Liver (tissue), 9 donors: ENCODE measurements around the gene MBLAC1. TPM values are rescaled to one million over a fixed set of nuclear protein-coding genes. Genes with fewer than 3 reads are reported as not detected.

Source experiments
- DNase-seq: peaks from one replicate; pipeline ENCODE4 v3.0.0-alpha.2; 2017; ENCODE audit warnings: low spot score
- H3K27ac ChIP-seq, 2 donors: one replicate each; pipeline ENCODE4 v1.7.0; 2013; ENCODE audit warnings: inconsistent platforms in 2 of 2, low read length in 2 of 2, control low read depth in 1 of 2, low read depth in 1 of 2, mild to moderate bottlenecking in 1 of 2
- H3K27me3 ChIP-seq, 4 donors: one replicate each; pipeline versions ENCODE4 v1.6.1 to v1.7.0; 2013; ENCODE audit warnings: low read length in 3 of 4, inconsistent platforms in 1 of 4, mild to moderate bottlenecking in 1 of 4, moderate library complexity in 1 of 4; ENCODE audit not compliant: control insufficient read depth in 4 of 4, insufficient read depth in 4 of 4
- H3K36me3 ChIP-seq, 4 donors: one replicate each; pipeline versions ENCODE4 v1.6.1 to v1.7.0; 2013; ENCODE audit warnings: low read length in 3 of 4, mild to moderate bottlenecking in 3 of 4, low read depth in 1 of 4, moderate library complexity in 1 of 4; ENCODE audit not compliant: control insufficient read depth in 4 of 4, insufficient read depth in 3 of 4
- H3K4me1 ChIP-seq, 4 donors: one replicate each; pipeline versions ENCODE4 v1.6.1 to v1.7.0; 2013; ENCODE audit warnings: low read length in 3 of 4, mild to moderate bottlenecking in 3 of 4, moderate library complexity in 1 of 4; ENCODE audit not compliant: control insufficient read depth in 4 of 4, insufficient read depth in 4 of 4
- H3K4me3 ChIP-seq, 3 donors: one replicate each; pipeline versions ENCODE4 v1.6.1 to v1.7.0; 2013; ENCODE audit warnings: low read length in 3 of 3, control low read depth in 1 of 3, low read depth in 1 of 3, mild to moderate bottlenecking in 1 of 3
- H3K9ac ChIP-seq, 2 donors: one replicate each; pipeline ENCODE4 v1.7.0; 2013; ENCODE audit warnings: low read length in 2 of 2, mild to moderate bottlenecking in 2 of 2, moderate library complexity in 2 of 2, control low read depth in 1 of 2, low read depth in 1 of 2
- H3K9me3 ChIP-seq, 4 donors: one replicate each; pipeline versions ENCODE4 v1.6.1 to v1.7.0; 2013; ENCODE audit warnings: low read length in 3 of 4; ENCODE audit not compliant: control insufficient read depth in 4 of 4
- EGR1 ChIP-seq, 2 donors: IDR thresholded peaks; 2 replicates each; pipeline ENCODE4 v1.6.1; 2016 to 2018; ENCODE audit warnings: antibody characterized with exemption in 2 of 2, low read depth in 2 of 2
- FOXA1 ChIP-seq: IDR thresholded peaks from 2 replicates; pipeline ENCODE4 v1.6.1; 2016; ENCODE audit warnings: antibody characterized with exemption
- FOXA2 ChIP-seq: IDR thresholded peaks from 2 replicates; pipeline ENCODE4 v1.6.1; 2016; ENCODE audit warnings: antibody characterized with exemption
- GABPA ChIP-seq, 2 donors: IDR thresholded peaks in 1 of 2; conservative IDR thresholded peaks in 1 of 2; 2 replicates each; pipeline ENCODE4 v1.6.1; 2016; ENCODE audit warnings: antibody characterized with exemption in 2 of 2, mild to moderate bottlenecking in 1 of 2, moderate library complexity in 1 of 2
- HNF4A ChIP-seq, 2 donors: conservative IDR thresholded peaks; 2 replicates each; pipeline ENCODE4 v1.6.1; 2016; ENCODE audit warnings: antibody characterized with exemption in 2 of 2, mild to moderate bottlenecking in 2 of 2
- HNF4G ChIP-seq: IDR thresholded peaks from 2 replicates; pipeline ENCODE4 v1.6.1; 2016; ENCODE audit warnings: antibody characterized with exemption
- JUND ChIP-seq, 2 donors: IDR thresholded peaks; 2 replicates each; pipeline ENCODE4 v1.6.1; 2016; ENCODE audit warnings: antibody characterized with exemption in 2 of 2
- NR2F2 ChIP-seq: IDR thresholded peaks from 2 replicates; pipeline ENCODE4 v1.6.1; 2016; ENCODE audit warnings: antibody characterized with exemption
- RAD21 ChIP-seq, 2 donors: IDR thresholded peaks; 2 replicates each; pipeline ENCODE4 v1.6.1; 2016; ENCODE audit warnings: antibody characterized with exemption in 2 of 2, mild to moderate bottlenecking in 2 of 2
- RXRA ChIP-seq, 2 donors: IDR thresholded peaks; 2 replicates each; pipeline ENCODE4 v1.6.1; 2017 to 2018; ENCODE audit warnings: antibody characterized with exemption in 2 of 2, mild to moderate bottlenecking in 1 of 2
- SP1 ChIP-seq: IDR thresholded peaks from 2 replicates; pipeline ENCODE4 v1.6.1; 2018; ENCODE audit warnings: antibody characterized with exemption, mild to moderate bottlenecking
- WGBS: extraction: QIAGEN DNeasy Blood & Tissue Kit; methylation state at CpG from one replicate; pipeline ENCODE4 v1.1.7; 2013; 5-methylcytosine and 5-hydroxymethylcytosine counted together
- polyA plus RNA-seq, 2 donors: library from polyadenylated mRNA; stranded (reverse) in 1 of 2; unstranded in 1 of 2; fragments of 200-250 nt in 1 of 2; fragments of >200 nt in 1 of 2; fragmentation: Nextera tagmentation in 1 of 2; extraction: Ambion mirVana in 1 of 2; gene quantifications; one replicate each; pipeline versions ENCODE4 v1.2.1 to v1.2.3, GENCODE V29; 2013 to 2015
- total RNA-seq, 2 donors: library from RNA; depleted of rRNA; stranded (reverse); fragments of >200 nt; gene quantifications; one replicate each; pipeline ENCODE4 v1.2.3, GENCODE V29; 2014
- TF ChIP-seq, protein P1 (sequence below): IDR thresholded peaks from 2 replicates; pipeline ENCODE4 v1.6.1; 2016; ENCODE audit warnings: antibody characterized with exemption
- TF ChIP-seq, protein P2 (sequence below): IDR thresholded peaks from 2 replicates; pipeline ENCODE4 v1.6.1; 2016; ENCODE audit warnings: antibody characterized with exemption
- TF ChIP-seq, protein P3 (sequence below): IDR thresholded peaks from 2 replicates; pipeline ENCODE4 v1.6.1; 2016; ENCODE audit warnings: antibody characterized with exemption, mild to moderate bottlenecking
- TF ChIP-seq, protein P4 (sequence below): fragments of 150-350 bp; IDR thresholded peaks from 2 replicates; pipeline ENCODE4 v1.5.1; 2017; ENCODE audit warnings: improper control_type of control experiment, low read depth, low read length; ENCODE audit not compliant: missing input control
- donor health status: healthy.
- donor health status: healthy.
- donor health status: healthy.
- donor health status: healthy.
- donor health status: healthy.

Gene MBLAC1
- total and polyA plus RNA-seq, 4 donors: 1.0 to 1.4 (median 1.3) TPM

DNA sequence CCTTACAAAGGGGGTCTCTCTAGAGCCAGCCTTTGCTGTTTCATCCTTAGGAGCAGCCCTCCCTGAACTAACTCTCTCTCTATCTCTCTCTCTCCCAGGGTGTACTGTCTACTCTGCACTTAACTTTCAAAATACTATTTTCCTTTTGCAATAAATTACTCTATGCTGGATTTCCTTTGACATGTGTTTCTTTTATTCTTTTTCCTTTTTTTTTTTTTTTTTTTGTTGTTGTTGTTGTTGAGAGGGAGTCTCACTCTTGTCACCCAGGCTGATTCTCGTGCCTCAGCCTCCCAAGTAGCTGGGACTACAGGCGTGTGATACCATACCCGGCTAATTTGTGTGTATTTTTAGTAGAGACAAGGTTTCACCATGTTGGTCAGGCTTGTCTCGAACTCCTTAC is 43.8 kb upstream of the MBLAC1 start:
- H3K36me3 ChIP-seq: peaks cover 0 to 4% (median 0%) of the 10 kb centered on the region in 4 donors
- peaks cover 13 to 36% (median 29%) of the 10 kb centered on the region in 4 donors for H3K4me1 ChIP-seq
- TF ChIP-seq FOXA2 (no peak), RXRA (IDR thresholded peaks at IDR 0.05) (peak in 1 of 2 donors; percentile 1)
- no peaks in the 10 kb centered on the region for H3K27me3 ChIP-seq
- DNase-seq: no peak
- H3K27ac ChIP-seq: peak overlapping the region; percentile 89 to 90
- 69% methylated on average over 4 of the region's 4 CpGs for WGBS
- no peak overlapping the region for H3K4me3 ChIP-seq
- no peak overlapping the region for H3K9ac ChIP-seq
- no peaks in the 10 kb centered on the region for H3K9me3 ChIP-seq

DNA sequence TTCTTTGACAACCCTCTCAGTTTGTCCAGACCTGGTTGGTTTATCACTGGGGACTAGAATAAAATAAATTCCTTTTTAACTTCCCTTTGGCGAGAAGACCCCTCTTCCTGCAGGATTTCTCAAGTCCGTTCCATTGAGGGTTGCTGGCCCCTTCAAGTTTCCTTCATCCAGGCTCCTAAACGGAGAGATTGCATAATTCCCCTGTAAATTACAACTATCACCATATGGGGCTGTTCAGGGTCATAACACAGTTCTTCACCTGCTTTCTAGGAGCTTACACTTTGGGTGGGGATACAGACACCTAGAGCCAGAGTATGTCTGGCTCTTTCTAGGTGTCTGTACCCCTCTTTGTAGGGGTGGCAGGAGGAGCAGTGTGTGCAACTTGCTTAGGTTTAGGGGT is 41.3 kb upstream of the MBLAC1 start:
- no peak for DNase-seq
- H3K36me3 ChIP-seq: peaks cover 0 to 3% (median 1%) of the 10 kb centered on the region in 4 donors
- H3K9me3 ChIP-seq: no peaks in the 10 kb centered on the region
- H3K27me3 ChIP-seq: no peaks in the 10 kb centered on the region
- TF ChIP-seq SP1: no peak
- TF ChIP-seq EGR1 (IDR thresholded peaks at IDR 0.05; ENCODE audit: low read depth in 2 of 2): no peak
- TF ChIP-seq, protein P1, sequence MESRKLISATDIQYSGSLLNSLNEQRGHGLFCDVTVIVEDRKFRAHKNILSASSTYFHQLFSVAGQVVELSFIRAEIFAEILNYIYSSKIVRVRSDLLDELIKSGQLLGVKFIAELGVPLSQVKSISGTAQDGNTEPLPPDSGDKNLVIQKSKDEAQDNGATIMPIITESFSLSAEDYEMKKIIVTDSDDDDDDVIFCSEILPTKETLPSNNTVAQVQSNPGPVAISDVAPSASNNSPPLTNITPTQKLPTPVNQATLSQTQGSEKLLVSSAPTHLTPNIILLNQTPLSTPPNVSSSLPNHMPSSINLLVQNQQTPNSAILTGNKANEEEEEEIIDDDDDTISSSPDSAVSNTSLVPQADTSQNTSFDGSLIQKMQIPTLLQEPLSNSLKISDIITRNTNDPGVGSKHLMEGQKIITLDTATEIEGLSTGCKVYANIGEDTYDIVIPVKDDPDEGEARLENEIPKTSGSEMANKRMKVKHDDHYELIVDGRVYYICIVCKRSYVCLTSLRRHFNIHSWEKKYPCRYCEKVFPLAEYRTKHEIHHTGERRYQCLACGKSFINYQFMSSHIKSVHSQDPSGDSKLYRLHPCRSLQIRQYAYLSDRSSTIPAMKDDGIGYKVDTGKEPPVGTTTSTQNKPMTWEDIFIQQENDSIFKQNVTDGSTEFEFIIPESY: no peak
- no peak for TF ChIP-seq RXRA (IDR thresholded peaks at IDR 0.05)
- TF ChIP-seq, protein P2, sequence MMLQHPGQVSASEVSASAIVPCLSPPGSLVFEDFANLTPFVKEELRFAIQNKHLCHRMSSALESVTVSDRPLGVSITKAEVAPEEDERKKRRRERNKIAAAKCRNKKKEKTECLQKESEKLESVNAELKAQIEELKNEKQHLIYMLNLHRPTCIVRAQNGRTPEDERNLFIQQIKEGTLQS: no peak
- TF ChIP-seq, protein P3, sequence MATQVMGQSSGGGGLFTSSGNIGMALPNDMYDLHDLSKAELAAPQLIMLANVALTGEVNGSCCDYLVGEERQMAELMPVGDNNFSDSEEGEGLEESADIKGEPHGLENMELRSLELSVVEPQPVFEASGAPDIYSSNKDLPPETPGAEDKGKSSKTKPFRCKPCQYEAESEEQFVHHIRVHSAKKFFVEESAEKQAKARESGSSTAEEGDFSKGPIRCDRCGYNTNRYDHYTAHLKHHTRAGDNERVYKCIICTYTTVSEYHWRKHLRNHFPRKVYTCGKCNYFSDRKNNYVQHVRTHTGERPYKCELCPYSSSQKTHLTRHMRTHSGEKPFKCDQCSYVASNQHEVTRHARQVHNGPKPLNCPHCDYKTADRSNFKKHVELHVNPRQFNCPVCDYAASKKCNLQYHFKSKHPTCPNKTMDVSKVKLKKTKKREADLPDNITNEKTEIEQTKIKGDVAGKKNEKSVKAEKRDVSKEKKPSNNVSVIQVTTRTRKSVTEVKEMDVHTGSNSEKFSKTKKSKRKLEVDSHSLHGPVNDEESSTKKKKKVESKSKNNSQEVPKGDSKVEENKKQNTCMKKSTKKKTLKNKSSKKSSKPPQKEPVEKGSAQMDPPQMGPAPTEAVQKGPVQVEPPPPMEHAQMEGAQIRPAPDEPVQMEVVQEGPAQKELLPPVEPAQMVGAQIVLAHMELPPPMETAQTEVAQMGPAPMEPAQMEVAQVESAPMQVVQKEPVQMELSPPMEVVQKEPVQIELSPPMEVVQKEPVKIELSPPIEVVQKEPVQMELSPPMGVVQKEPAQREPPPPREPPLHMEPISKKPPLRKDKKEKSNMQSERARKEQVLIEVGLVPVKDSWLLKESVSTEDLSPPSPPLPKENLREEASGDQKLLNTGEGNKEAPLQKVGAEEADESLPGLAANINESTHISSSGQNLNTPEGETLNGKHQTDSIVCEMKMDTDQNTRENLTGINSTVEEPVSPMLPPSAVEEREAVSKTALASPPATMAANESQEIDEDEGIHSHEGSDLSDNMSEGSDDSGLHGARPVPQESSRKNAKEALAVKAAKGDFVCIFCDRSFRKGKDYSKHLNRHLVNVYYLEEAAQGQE: no peak
- no peak for TF ChIP-seq FOXA2
- H3K4me1 ChIP-seq: peaks cover 9 to 34% (median 21%) of the 10 kb centered on the region in 4 donors
- H3K9ac ChIP-seq: no peak overlapping the region
- no peak overlapping the region for H3K4me3 ChIP-seq
- 59% methylated on average over 3 of the region's 3 CpGs for WGBS
- H3K27ac ChIP-seq: no peak overlapping the region

DNA sequence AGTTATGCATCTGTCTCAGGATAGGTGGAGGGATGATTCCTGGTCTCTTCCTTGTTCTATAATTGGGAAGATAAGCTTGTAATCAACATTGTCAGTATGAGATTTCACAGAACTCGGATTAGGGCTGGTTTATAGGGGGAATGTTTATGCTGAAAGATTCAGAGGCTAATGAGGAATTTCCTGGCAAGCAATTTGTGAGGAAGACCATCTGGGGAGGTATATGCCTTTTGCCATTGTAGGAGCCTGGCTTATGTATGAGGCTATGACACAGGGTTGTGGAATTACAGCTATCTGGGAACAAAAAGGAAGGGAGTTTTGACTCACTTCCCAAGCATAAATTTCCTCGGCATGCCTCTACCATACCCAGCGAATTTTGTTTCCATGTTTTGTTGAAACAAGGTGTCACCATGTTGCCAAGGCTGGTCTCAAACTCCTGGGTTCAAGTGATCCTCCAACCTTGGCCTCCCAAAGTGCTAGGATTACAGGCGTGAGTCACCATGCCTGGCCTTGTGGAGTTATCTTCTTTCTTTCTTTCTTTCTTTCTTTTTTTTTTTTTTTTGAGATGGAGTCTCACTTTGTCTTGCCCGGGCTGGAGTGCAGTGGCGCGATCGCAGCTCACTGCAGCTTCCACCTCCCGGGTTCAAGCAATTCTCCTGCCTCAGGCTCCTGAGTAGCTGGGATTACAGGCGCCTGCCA is 39.6 kb upstream of the MBLAC1 start:
- no peaks in the 10 kb centered on the region for H3K27me3 ChIP-seq
- DNase-seq: no peak
- no peak overlapping the region for H3K4me3 ChIP-seq
- no peak overlapping the region for H3K27ac ChIP-seq
- H3K9me3 ChIP-seq: no peaks in the 10 kb centered on the region
- WGBS: 85% methylated on average over 10 of the region's 10 CpGs
- H3K4me1 ChIP-seq: peaks cover 9 to 25% (median 17%) of the 10 kb centered on the region in 4 donors
- peak overlapping the region in 1 of 2 donors; percentile 4 for H3K9ac ChIP-seq
- H3K36me3 ChIP-seq: peaks cover 6 to 19% (median 11%) of the 10 kb centered on the region in 4 donors
- TF ChIP-seq HNF4G: no peak
- TF ChIP-seq RAD21 (IDR thresholded peaks at IDR 0.05): no peak
- TF ChIP-seq FOXA1: no peak
- TF ChIP-seq, protein P3: peak; percentile 15
- peak; percentile 21 to 23 for TF ChIP-seq RXRA (IDR thresholded peaks at IDR 0.05)
- TF ChIP-seq, protein P4, sequence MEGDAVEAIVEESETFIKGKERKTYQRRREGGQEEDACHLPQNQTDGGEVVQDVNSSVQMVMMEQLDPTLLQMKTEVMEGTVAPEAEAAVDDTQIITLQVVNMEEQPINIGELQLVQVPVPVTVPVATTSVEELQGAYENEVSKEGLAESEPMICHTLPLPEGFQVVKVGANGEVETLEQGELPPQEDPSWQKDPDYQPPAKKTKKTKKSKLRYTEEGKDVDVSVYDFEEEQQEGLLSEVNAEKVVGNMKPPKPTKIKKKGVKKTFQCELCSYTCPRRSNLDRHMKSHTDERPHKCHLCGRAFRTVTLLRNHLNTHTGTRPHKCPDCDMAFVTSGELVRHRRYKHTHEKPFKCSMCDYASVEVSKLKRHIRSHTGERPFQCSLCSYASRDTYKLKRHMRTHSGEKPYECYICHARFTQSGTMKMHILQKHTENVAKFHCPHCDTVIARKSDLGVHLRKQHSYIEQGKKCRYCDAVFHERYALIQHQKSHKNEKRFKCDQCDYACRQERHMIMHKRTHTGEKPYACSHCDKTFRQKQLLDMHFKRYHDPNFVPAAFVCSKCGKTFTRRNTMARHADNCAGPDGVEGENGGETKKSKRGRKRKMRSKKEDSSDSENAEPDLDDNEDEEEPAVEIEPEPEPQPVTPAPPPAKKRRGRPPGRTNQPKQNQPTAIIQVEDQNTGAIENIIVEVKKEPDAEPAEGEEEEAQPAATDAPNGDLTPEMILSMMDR: no peak
- no peak for TF ChIP-seq FOXA2
- peak; percentile 69 for TF ChIP-seq NR2F2
- peak; percentile 17 to 31 for TF ChIP-seq JUND (IDR thresholded peaks at IDR 0.05)
- peak; percentile 27 for TF ChIP-seq SP1
- TF ChIP-seq GABPA (IDR thresholded peaks at IDR 0.05 in 1 of 2, conservative IDR thresholded peaks at IDR 0.05 in 1 of 2): no peak
- TF ChIP-seq EGR1 (IDR thresholded peaks at IDR 0.05; ENCODE audit: low read depth in 2 of 2): no peak
- TF ChIP-seq HNF4A (conservative IDR thresholded peaks at IDR 0.05): no peak
